Measurements from ENCODE around the gene RAD51B. TPM values are rescaled to one million over a fixed set of nuclear protein-coding genes. Genes with fewer than 3 reads are reported as not detected.

RAD51B gene
- total RNA-seq, 1 experiment from 2014 or later = 14.2 TPM

DNA sequence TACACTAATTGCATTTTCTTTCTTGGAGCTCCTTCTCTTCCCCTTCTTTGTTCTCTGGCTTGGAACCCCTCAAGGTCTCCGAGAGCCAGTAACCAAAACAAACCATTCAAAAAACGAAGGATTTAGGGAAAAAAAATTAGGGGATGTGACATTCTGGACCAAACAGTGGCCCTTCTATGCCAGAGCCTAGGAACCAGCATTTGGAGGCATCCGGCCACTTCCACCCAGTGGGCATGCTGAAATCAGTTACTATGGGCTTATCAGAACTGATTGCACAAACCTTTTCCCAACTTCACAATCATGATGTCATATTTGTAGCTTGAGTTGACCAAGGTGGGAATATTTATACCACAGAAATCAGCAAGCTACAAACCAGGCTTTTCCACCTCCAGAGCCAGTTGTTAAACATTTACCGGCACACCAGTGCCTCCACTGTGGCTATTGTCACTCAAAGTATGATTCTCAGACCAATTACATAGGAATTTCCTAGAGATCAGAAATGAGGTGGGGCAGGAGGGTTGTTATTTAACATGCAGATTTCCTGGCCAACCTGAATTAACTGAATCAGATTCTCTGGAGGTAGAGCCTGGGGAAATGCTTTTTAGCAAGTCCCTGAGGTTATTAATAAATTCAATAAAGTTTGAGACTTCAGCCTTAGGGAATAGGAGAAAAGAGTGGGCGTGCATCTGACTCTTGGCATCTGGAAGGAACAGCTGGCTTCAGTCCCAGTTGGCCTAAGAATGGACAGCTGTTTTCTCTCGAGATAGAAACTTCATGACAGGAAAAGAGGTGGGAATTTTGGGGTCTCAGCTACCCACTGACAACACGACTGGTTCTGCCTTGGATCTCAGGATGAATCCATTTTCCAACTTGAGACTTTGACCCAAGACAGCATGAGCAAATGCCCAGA, 699.4 kb downstream of the RAD51B start (continued):
- no peak for TF ChIP-seq ZBTB21 (CRISPR knock-in tag; IDR thresholded peaks at IDR 0.05; ENCODE audit: borderline replicate concordance)
- TF ChIP-seq NR3C1 (CRISPR knock-in tag; conservative IDR thresholded peaks at IDR 0.05; ENCODE audit: low read depth) = no peak
- TF ChIP-seq, protein P1, sequence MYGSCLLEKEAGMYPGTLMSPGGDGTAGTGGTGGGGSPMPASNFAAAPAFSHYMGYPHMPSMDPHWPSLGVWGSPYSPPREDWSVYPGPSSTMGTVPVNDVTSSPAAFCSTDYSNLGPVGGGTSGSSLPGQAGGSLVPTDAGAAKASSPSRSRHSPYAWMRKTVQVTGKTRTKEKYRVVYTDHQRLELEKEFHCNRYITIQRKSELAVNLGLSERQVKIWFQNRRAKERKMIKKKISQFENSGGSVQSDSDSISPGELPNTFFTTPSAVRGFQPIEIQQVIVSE (CRISPR knock-in tag; IDR thresholded peaks at IDR 0.05; ENCODE audit: borderline replicate concordance) = no peak
- TF ChIP-seq RORB (CRISPR knock-in tag; IDR thresholded peaks at IDR 0.05) = no peak
- TF ChIP-seq ZNF232 (CRISPR knock-in tag; IDR thresholded peaks at IDR 0.05) = no peak
- no peak for TF ChIP-seq NFYB (CRISPR knock-in tag; conservative IDR thresholded peaks at IDR 0.05; ENCODE audit: low read depth)
- TF ChIP-seq FOXJ3 (CRISPR knock-in tag; IDR thresholded peaks at IDR 0.05; ENCODE audit: borderline replicate concordance) = no peak
- no peak for TF ChIP-seq TEAD4 (CRISPR knock-in tag; IDR thresholded peaks at IDR 0.05)
- no peak for TF ChIP-seq JUN (CRISPR knock-in tag; IDR thresholded peaks at IDR 0.05)

- CTCF ChIA-PET = interaction anchor here (2.0 kb wide), 1 partner anchor 271 kb away, joined by 4 read pairs; no protein-coding TSS in a partner anchor
- no peak overlapping the region for H3K4me3 Mint-ChIP-seq
- POLR2A ChIA-PET = no interaction called here
- DNase-seq (ENCODE audit: low spot score) (no peak), ATAC-seq (no peak)
- H3K9me3 Mint-ChIP-seq = peaks cover 4% of the 10 kb centered on the region
- H3K36me3 Mint-ChIP-seq = peaks cover under 1% of the 10 kb centered on the region; the same call in 1 of the 2 replicates
- H3K4me1 Mint-ChIP-seq = peaks cover 49% of the 10 kb centered on the region
- peak overlapping the region; percentile 40; the same call in 1 of the 2 replicates for H3K27ac Mint-ChIP-seq
- no peaks in the 10 kb centered on the region for H3K27me3 Mint-ChIP-seq (ENCODE audit: low read depth)
- TF ChIP-seq ATF1 (CRISPR knock-in tag; IDR thresholded peaks at IDR 0.05) = no peak
- TF ChIP-seq HMGA2 (CRISPR knock-in tag; IDR thresholded peaks at IDR 0.05) = no peak
- no peak for TF ChIP-seq SMAD4 (CRISPR knock-in tag; IDR thresholded peaks at IDR 0.05)
- no peak for TF ChIP-seq ZNF396 (CRISPR knock-in tag; IDR thresholded peaks at IDR 0.05; ENCODE audit: borderline replicate concordance)
- no peak for TF ChIP-seq ZMAT4 (CRISPR knock-in tag; IDR thresholded peaks at IDR 0.05)
- TF ChIP-seq, protein P2, sequence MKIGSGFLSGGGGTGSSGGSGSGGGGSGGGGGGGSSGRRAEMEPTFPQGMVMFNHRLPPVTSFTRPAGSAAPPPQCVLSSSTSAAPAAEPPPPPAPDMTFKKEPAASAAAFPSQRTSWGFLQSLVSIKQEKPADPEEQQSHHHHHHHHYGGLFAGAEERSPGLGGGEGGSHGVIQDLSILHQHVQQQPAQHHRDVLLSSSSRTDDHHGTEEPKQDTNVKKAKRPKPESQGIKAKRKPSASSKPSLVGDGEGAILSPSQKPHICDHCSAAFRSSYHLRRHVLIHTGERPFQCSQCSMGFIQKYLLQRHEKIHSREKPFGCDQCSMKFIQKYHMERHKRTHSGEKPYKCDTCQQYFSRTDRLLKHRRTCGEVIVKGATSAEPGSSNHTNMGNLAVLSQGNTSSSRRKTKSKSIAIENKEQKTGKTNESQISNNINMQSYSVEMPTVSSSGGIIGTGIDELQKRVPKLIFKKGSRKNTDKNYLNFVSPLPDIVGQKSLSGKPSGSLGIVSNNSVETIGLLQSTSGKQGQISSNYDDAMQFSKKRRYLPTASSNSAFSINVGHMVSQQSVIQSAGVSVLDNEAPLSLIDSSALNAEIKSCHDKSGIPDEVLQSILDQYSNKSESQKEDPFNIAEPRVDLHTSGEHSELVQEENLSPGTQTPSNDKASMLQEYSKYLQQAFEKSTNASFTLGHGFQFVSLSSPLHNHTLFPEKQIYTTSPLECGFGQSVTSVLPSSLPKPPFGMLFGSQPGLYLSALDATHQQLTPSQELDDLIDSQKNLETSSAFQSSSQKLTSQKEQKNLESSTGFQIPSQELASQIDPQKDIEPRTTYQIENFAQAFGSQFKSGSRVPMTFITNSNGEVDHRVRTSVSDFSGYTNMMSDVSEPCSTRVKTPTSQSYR (CRISPR knock-in tag; IDR thresholded peaks at IDR 0.05) = no peak
- TF ChIP-seq ZNF532 (CRISPR knock-in tag; IDR thresholded peaks at IDR 0.05; ENCODE audit: borderline replicate concordance) = no peak
- no peak for TF ChIP-seq ZNF138 (CRISPR knock-in tag; conservative IDR thresholded peaks at IDR 0.05)
- TF ChIP-seq, protein P3, sequence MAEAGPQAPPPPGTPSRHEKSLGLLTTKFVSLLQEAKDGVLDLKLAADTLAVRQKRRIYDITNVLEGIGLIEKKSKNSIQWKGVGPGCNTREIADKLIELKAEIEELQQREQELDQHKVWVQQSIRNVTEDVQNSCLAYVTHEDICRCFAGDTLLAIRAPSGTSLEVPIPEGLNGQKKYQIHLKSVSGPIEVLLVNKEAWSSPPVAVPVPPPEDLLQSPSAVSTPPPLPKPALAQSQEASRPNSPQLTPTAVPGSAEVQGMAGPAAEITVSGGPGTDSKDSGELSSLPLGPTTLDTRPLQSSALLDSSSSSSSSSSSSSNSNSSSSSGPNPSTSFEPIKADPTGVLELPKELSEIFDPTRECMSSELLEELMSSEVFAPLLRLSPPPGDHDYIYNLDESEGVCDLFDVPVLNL (CRISPR knock-in tag; IDR thresholded peaks at IDR 0.05; ENCODE audit: borderline replicate concordance, low read depth) = no peak
- TF ChIP-seq, protein P4, sequence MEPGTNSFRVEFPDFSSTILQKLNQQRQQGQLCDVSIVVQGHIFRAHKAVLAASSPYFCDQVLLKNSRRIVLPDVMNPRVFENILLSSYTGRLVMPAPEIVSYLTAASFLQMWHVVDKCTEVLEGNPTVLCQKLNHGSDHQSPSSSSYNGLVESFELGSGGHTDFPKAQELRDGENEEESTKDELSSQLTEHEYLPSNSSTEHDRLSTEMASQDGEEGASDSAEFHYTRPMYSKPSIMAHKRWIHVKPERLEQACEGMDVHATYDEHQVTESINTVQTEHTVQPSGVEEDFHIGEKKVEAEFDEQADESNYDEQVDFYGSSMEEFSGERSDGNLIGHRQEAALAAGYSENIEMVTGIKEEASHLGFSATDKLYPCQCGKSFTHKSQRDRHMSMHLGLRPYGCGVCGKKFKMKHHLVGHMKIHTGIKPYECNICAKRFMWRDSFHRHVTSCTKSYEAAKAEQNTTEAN (CRISPR knock-in tag; IDR thresholded peaks at IDR 0.05) = no peak
- TF ChIP-seq ZNF423 (CRISPR knock-in tag; IDR thresholded peaks at IDR 0.05) = no peak
- no peak for TF ChIP-seq MXD4 (CRISPR knock-in tag; IDR thresholded peaks at IDR 0.05; ENCODE audit: borderline replicate concordance)
- TF ChIP-seq, protein P5, sequence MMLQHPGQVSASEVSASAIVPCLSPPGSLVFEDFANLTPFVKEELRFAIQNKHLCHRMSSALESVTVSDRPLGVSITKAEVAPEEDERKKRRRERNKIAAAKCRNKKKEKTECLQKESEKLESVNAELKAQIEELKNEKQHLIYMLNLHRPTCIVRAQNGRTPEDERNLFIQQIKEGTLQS (CRISPR knock-in tag; conservative IDR thresholded peaks at IDR 0.05) = no peak
- TF ChIP-seq CREB1 (CRISPR knock-in tag; IDR thresholded peaks at IDR 0.05) = no peak
- TF ChIP-seq EMX1 (CRISPR knock-in tag; IDR thresholded peaks at IDR 0.05) = no peak
- no peak for TF ChIP-seq ZNF263 (CRISPR knock-in tag; IDR thresholded peaks at IDR 0.05; ENCODE audit: low read depth)
Observed at GRCh38 chr14:68519671-68520187, 700.1 kb downstream of the RAD51B start.
